Liver (tissue), 9 donors: ENCODE data around the gene COL27A1. TPM values are rescaled to one million over a fixed set of nuclear protein-coding genes. Genes with fewer than 3 reads are reported as not detected.

ENCODE experiments used
- DNase-seq: peaks from one replicate; pipeline ENCODE4 v3.0.0-alpha.2; 2017; ENCODE audit warnings: low spot score
- H3K27ac ChIP-seq, 2 donors: one replicate each; pipeline ENCODE4 v1.7.0; 2013; ENCODE audit warnings: inconsistent platforms in 2 of 2, low read length in 2 of 2, control low read depth in 1 of 2, low read depth in 1 of 2, mild to moderate bottlenecking in 1 of 2
- H3K27me3 ChIP-seq, 4 donors: one replicate each; pipeline versions ENCODE4 v1.6.1 to v1.7.0; 2013; ENCODE audit warnings: low read length in 3 of 4, inconsistent platforms in 1 of 4, mild to moderate bottlenecking in 1 of 4, moderate library complexity in 1 of 4; ENCODE audit not compliant: control insufficient read depth in 4 of 4, insufficient read depth in 4 of 4
- H3K36me3 ChIP-seq, 4 donors: one replicate each; pipeline versions ENCODE4 v1.6.1 to v1.7.0; 2013; ENCODE audit warnings: low read length in 3 of 4, mild to moderate bottlenecking in 3 of 4, low read depth in 1 of 4, moderate library complexity in 1 of 4; ENCODE audit not compliant: control insufficient read depth in 4 of 4, insufficient read depth in 3 of 4
- H3K4me1 ChIP-seq, 4 donors: one replicate each; pipeline versions ENCODE4 v1.6.1 to v1.7.0; 2013; ENCODE audit warnings: low read length in 3 of 4, mild to moderate bottlenecking in 3 of 4, moderate library complexity in 1 of 4; ENCODE audit not compliant: control insufficient read depth in 4 of 4, insufficient read depth in 4 of 4
- H3K4me3 ChIP-seq, 3 donors: one replicate each; pipeline versions ENCODE4 v1.6.1 to v1.7.0; 2013; ENCODE audit warnings: low read length in 3 of 3, control low read depth in 1 of 3, low read depth in 1 of 3, mild to moderate bottlenecking in 1 of 3
- H3K9ac ChIP-seq, 2 donors: one replicate each; pipeline ENCODE4 v1.7.0; 2013; ENCODE audit warnings: low read length in 2 of 2, mild to moderate bottlenecking in 2 of 2, moderate library complexity in 2 of 2, control low read depth in 1 of 2, low read depth in 1 of 2
- H3K9me3 ChIP-seq, 4 donors: one replicate each; pipeline versions ENCODE4 v1.6.1 to v1.7.0; 2013; ENCODE audit warnings: low read length in 3 of 4; ENCODE audit not compliant: control insufficient read depth in 4 of 4
- EGR1 ChIP-seq, 2 donors: IDR thresholded peaks; 2 replicates each; pipeline ENCODE4 v1.6.1; 2016 to 2018; ENCODE audit warnings: antibody characterized with exemption in 2 of 2, low read depth in 2 of 2
- GABPA ChIP-seq, 2 donors: IDR thresholded peaks in 1 of 2; conservative IDR thresholded peaks in 1 of 2; 2 replicates each; pipeline ENCODE4 v1.6.1; 2016; ENCODE audit warnings: antibody characterized with exemption in 2 of 2, mild to moderate bottlenecking in 1 of 2, moderate library complexity in 1 of 2
- NR2F2 ChIP-seq: IDR thresholded peaks from 2 replicates; pipeline ENCODE4 v1.6.1; 2016; ENCODE audit warnings: antibody characterized with exemption
- REST ChIP-seq: IDR thresholded peaks from 2 replicates; pipeline ENCODE4 v1.6.1; 2016; ENCODE audit warnings: antibody characterized with exemption, mild to moderate bottlenecking
- TAF1 ChIP-seq: conservative IDR thresholded peaks from 2 replicates; pipeline ENCODE4 v1.6.1; 2016; ENCODE audit warnings: antibody characterized with exemption, mild to moderate bottlenecking
- YY1 ChIP-seq: IDR thresholded peaks from 2 replicates; pipeline ENCODE4 v1.6.1; 2016; ENCODE audit warnings: antibody characterized with exemption, mild to moderate bottlenecking
- ZBTB33 ChIP-seq: IDR thresholded peaks from 2 replicates; pipeline ENCODE4 v1.6.1; 2016; ENCODE audit warnings: antibody characterized with exemption
- WGBS: extraction: QIAGEN DNeasy Blood & Tissue Kit; methylation state at CpG from one replicate; pipeline ENCODE4 v1.1.7; 2013; 5-methylcytosine and 5-hydroxymethylcytosine counted together
- polyA plus RNA-seq, 2 donors: library from polyadenylated mRNA; stranded (reverse) in 1 of 2; unstranded in 1 of 2; fragments of 200-250 nt in 1 of 2; fragments of >200 nt in 1 of 2; fragmentation: Nextera tagmentation in 1 of 2; extraction: Ambion mirVana in 1 of 2; gene quantifications; one replicate each; pipeline versions ENCODE4 v1.2.1 to v1.2.3, GENCODE V29; 2013 to 2015
- total RNA-seq, 2 donors: library from RNA; depleted of rRNA; stranded (reverse); fragments of >200 nt; gene quantifications; one replicate each; pipeline ENCODE4 v1.2.3, GENCODE V29; 2014
- TF ChIP-seq, protein P1 (sequence below): fragments of 150-350 bp; IDR thresholded peaks from 2 replicates; pipeline ENCODE4 v1.5.1; 2017; ENCODE audit warnings: improper control_type of control experiment, low read depth, low read length; ENCODE audit not compliant: missing input control
- TF ChIP-seq, protein P2 (sequence below): IDR thresholded peaks from 2 replicates; pipeline ENCODE4 v1.6.1; 2016; ENCODE audit warnings: antibody characterized with exemption
- TF ChIP-seq, protein P3 (sequence below): IDR thresholded peaks from 2 replicates; pipeline ENCODE4 v1.6.1; 2016; ENCODE audit warnings: antibody characterized with exemption
- donor health status: healthy.
- donor health status: healthy.
- donor health status: healthy.
- donor health status: healthy.
- donor health status: healthy.

The COL27A1 gene
- total and polyA plus RNA-seq, 4 donors: 7.0 to 20.4 (median 12.0) TPM

GRCh38 chr9:114347675-114348074 is 192.3 kb downstream of the COL27A1 start:
- Histone ChIP-seq H3K9ac (no peak overlapping the region), H3K27ac (no peak overlapping the region), H3K36me3 (peaks cover 11 to 74% (median 57%) of the 10 kb centered on the region in 4 donors), H3K4me3 (no peak overlapping the region), H3K9me3 (no peaks in the 10 kb centered on the region), H3K27me3 (no peaks in the 10 kb centered on the region), H3K4me1 (peaks cover 0 to 6% (median 0%) of the 10 kb centered on the region in 4 donors)
- 92% methylated on average over 15 of the region's 15 CpGs for WGBS
- TF ChIP-seq EGR1 (IDR thresholded peaks at IDR 0.05; ENCODE audit: low read depth in 2 of 2): no peak
- TF ChIP-seq YY1: no peak
- TF ChIP-seq GABPA (IDR thresholded peaks at IDR 0.05 in 1 of 2, conservative IDR thresholded peaks at IDR 0.05 in 1 of 2): no peak
- TF ChIP-seq, protein P1, sequence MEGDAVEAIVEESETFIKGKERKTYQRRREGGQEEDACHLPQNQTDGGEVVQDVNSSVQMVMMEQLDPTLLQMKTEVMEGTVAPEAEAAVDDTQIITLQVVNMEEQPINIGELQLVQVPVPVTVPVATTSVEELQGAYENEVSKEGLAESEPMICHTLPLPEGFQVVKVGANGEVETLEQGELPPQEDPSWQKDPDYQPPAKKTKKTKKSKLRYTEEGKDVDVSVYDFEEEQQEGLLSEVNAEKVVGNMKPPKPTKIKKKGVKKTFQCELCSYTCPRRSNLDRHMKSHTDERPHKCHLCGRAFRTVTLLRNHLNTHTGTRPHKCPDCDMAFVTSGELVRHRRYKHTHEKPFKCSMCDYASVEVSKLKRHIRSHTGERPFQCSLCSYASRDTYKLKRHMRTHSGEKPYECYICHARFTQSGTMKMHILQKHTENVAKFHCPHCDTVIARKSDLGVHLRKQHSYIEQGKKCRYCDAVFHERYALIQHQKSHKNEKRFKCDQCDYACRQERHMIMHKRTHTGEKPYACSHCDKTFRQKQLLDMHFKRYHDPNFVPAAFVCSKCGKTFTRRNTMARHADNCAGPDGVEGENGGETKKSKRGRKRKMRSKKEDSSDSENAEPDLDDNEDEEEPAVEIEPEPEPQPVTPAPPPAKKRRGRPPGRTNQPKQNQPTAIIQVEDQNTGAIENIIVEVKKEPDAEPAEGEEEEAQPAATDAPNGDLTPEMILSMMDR: no peak
- no peak for TF ChIP-seq NR2F2
- TF ChIP-seq REST: no peak
- TF ChIP-seq, protein P2, sequence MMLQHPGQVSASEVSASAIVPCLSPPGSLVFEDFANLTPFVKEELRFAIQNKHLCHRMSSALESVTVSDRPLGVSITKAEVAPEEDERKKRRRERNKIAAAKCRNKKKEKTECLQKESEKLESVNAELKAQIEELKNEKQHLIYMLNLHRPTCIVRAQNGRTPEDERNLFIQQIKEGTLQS: no peak
- TF ChIP-seq TAF1: no peak
- DNase-seq: no peak

- H3K9ac ChIP-seq: no peak overlapping the region
- no peak overlapping the region for H3K4me3 ChIP-seq
- no peak for DNase-seq
- H3K27ac ChIP-seq: no peak overlapping the region
- H3K9me3 ChIP-seq: no peaks in the 10 kb centered on the region
- TF ChIP-seq ZBTB33: no peak
- no peak for TF ChIP-seq TAF1
- TF ChIP-seq, protein P3, sequence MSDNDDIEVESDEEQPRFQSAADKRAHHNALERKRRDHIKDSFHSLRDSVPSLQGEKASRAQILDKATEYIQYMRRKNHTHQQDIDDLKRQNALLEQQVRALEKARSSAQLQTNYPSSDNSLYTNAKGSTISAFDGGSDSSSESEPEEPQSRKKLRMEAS: no peak
- peaks cover 0 to 6% (median 0%) of the 10 kb centered on the region in 4 donors for H3K4me1 ChIP-seq
- H3K27me3 ChIP-seq: no peaks in the 10 kb centered on the region
- H3K36me3 ChIP-seq: peaks cover 11 to 67% (median 51%) of the 10 kb centered on the region in 4 donors
- 89% methylated on average over 12 of the region's 12 CpGs for WGBS
Observed at GRCh38 chr9:114348261-114348905, 193.0 kb downstream of the COL27A1 start.
